Inflammatory macrophage (primary cell): ENCODE data around the gene CAMSAP2.
A peak's percentile ranks its signal among the peaks of the same experiment; 100 is the strongest.

Experiments used
- DNase-seq, 2 donors: peaks; one replicate each; pipeline ENCODE4 v3.0.0-alpha.2; 2020 to 2022
- total RNA-seq, 18 experiments: gene quantifications; one replicate each; lab custom pipeline; 2026; ENCODE audit warnings: mixed read lengths in 6 of 18, inconsistent platforms in 2 of 18; lab: John Stamatoyannopoulos, UW

The CAMSAP2 gene
- total RNA-seq, result 40.7 to 169 (median 74.5) reads per million in 18 experiments

GRCh38 chr1:200738327-200738948 is at the start of gene CAMSAP2:
Gene CAMSAP2, plus strand, starts transcription at chr1:200738893. Its CDS starts 935 bp downstream, at chr1:200739828.
- peak; percentile 59 to 78 for DNase-seq

- DNase-seq, result no peak
Measured at GRCh38 chr1:200692316-200692715, 46.4 kb upstream of the CAMSAP2 start.

- DNase-seq, result no peak
Measured at GRCh38 chr1:200693327-200693726, 45.4 kb upstream of the CAMSAP2 start.

- no peak for DNase-seq
Measured at GRCh38 chr1:200694738-200695137, 44.0 kb upstream of the CAMSAP2 start.

- peak; percentile 58 to 66 for DNase-seq
Measured at GRCh38 chr1:200699871-200700270, 38.8 kb upstream of the CAMSAP2 start.

GRCh38 chr1:200704986-200705500 is 33.6 kb upstream of the CAMSAP2 start:
- DNase-seq, result no peak

- no peak for DNase-seq
Measured at GRCh38 chr1:200706111-200706814, 32.4 kb upstream of the CAMSAP2 start.

- no peak for DNase-seq
Measured at GRCh38 chr1:200707116-200707515, 31.6 kb upstream of the CAMSAP2 start.

- no peak for DNase-seq
Measured at GRCh38 chr1:200708161-200708560, 30.5 kb upstream of the CAMSAP2 start.

- DNase-seq, result no peak
Measured at GRCh38 chr1:200708769-200709168, 29.9 kb upstream of the CAMSAP2 start.

- DNase-seq, result no peak
Measured at GRCh38 chr1:200710166-200710565, 28.5 kb upstream of the CAMSAP2 start.

- no peak for DNase-seq
Measured at GRCh38 chr1:200714504-200715187, 24.0 kb upstream of the CAMSAP2 start.

GRCh38 chr1:200720199-200720598 is 18.5 kb upstream of the CAMSAP2 start:
- DNase-seq, result no peak

GRCh38 chr1:200724064-200724463 is 14.6 kb upstream of the CAMSAP2 start:
- no peak for DNase-seq

GRCh38 chr1:200727257-200727656 is 11.4 kb upstream of the CAMSAP2 start:
- no peak for DNase-seq

- DNase-seq, result no peak
Measured at GRCh38 chr1:200729863-200730262, 8.8 kb upstream of the CAMSAP2 start.

GRCh38 chr1:200731654-200732332 is 6.9 kb upstream of the CAMSAP2 start:
- no peak for DNase-seq

- DNase-seq, result no peak
Measured at GRCh38 chr1:200732438-200732837, 6.3 kb upstream of the CAMSAP2 start.

GRCh38 chr1:200733907-200734306 is 4.8 kb upstream of the CAMSAP2 start:
- DNase-seq, result no peak

GRCh38 chr1:200737647-200738291 is 924 bp upstream of the CAMSAP2 start:
- DNase-seq, result no peak

GRCh38 chr1:200738949-200739651 is 407 bp downstream of the CAMSAP2 start:
- peak; percentile 18 to 59 for DNase-seq
